ENCODE measurements around the gene CATSPERB.
A peak's percentile ranks its signal among the peaks of the same experiment; 100 is the strongest.
"Not testable (repeated sequence)": the region's sequence is repeated elsewhere in the genome, so short reads cannot be mapped to it uniquely, and the experiment has no call there.

The CATSPERB gene

DNA sequence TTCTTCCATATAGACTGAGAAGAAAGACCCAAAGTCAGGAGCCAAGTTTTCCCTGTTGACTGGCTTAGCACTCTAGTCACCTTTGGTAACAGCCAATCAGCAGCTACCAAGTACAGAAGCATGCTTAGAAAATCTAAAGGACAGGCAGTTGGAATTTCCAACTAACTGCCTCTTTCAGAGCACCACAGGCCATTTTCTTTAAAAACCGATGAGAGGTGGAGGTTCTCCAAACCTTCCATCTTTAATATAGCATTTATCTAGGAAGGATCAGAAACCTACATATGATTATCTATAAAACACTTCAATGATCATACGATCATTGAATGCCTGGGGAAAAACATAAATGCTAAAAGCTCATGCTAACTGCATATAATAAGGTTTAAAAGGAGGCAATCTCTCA lies at the start of gene CATSPERB:
Gene CATSPERB, minus strand, starts transcription at position 101 of the 400 bp plus-strand sequence. CDS start 2,607 bp downstream, outside the sequence.
- DNase-seq (ENCODE audit: low read depth), result no peak

- DNase-seq (ENCODE audit: low read depth), result no peak
Measured at GRCh38 chr14:91780452-91780851, 48.6 kb upstream of the CATSPERB start.

- DNase-seq (ENCODE audit: low read depth), result no peak
Measured at GRCh38 chr14:91778217-91778616, 46.3 kb upstream of the CATSPERB start.

DNA sequence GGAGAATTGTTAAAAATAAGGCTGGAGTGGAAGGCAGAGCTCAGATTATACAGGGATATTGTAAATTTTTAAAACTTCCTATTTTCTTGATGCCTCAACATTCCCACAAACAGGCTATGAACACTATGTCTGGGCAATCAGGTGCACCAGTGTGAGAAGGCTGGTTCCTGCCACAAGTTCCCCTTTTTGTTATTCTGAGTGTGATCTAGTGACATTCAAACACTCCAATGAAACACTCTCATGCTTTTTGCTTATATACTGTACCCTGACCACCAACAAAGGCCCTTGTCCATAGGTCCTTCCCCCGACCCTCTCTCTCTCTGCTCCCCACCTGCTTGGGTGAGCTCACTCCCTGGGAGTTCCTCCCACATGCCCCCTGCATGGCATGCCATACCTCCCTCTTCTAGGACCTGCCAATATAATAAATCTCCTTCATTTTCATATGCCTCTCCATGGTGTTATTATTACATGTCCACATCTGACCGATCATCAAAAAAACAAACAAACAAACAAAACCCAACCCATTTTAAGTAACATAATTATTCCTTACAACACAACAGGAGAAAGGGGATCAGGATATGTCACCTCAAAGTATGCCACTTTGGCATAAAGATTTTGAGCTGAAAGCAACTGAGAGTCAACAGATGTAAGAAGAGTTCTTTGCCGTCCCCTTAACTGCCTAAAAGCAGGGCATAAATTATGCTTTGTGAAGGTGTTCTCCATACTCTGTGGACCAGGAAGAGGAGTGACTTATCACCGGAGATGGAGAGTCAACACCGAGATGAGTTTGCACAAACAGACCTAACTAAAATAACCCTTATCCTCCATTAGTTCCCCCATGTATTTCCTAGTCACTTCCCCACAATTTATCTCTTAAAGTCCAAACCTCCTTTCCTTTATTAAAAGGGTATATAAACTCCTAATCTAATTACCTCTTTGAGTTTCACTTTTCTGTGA lies 42.5 kb upstream of the CATSPERB start:
- no peak for DNase-seq (ENCODE audit: low read depth)

- no peak for DNase-seq (ENCODE audit: low read depth)
Measured at GRCh38 chr14:91770185-91770584, 38.3 kb upstream of the CATSPERB start.

DNA sequence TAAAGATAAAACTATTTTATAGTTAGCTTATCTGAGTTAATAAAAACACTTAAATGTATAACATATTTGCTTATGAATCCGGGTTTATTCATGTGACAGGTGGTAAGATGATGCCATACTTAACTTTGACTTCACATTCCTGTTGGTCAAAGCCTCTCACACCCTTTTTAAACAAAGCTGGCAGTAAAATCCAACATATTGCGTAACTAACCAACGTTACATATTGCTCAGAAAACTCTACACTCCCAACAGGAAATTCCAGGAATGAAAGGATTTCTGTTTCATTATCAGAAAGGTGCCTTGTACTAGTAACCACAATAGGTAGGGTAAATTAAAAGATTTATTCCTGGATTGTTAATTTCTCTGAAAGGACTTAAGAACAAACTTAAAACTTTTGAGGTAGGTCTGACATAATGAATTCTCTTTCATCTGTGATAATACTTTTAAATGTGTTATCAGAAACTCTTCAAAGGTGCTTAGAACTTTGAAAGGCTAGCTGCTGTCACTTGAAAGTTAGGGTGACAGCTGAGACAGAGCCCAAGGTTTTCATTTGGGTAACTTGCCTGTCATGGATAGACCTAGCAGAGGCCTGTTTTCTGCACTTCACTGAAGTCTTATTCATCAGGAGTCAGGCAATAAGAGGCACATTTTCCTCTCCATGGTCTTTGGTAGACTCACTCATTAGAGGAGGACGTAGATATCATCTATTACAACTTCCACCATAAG lies 23.8 kb upstream of the CATSPERB start:
- peak; percentile 29 for DNase-seq (ENCODE audit: low read depth)

DNA sequence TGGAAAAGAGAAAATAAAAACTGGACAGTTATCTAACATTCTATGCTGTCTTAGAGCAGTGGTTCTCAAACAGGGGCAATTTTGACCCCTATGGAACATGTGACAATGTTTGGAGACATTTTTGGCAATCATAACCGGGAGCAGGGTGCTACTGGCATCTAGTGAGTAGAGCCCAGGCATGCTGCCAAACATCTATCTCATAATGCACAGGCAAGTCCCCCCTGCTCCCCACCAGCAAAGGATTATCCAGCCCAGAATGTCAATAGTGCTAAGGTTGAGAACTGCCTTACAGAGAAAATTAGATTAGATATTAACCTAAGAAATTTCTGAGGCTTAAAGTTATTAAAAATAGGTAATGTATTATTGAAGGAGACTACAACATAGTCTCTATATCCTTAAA lies 22.9 kb upstream of the CATSPERB start:
- DNase-seq (ENCODE audit: low read depth), result no peak

DNA sequence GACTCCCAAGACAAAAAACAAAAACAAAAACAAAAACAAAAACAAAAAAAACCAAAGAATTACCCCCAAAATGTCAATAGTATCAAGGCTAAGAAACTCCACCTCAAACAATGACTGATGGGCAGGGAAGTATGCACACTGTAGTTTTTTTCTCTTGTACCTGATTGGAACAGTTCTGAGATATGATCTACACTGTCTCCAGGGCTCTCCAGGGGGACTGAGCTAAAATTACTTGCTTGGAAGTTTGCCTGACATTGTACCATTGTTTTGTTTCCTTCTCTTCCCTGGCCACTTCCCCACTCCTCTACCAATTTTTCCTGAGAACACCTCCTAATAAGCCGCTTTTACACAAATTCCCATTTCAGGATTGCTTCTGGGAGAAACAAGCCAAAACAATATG lies 22.3 kb upstream of the CATSPERB start:
- DNase-seq (ENCODE audit: low read depth), result no peak

DNA sequence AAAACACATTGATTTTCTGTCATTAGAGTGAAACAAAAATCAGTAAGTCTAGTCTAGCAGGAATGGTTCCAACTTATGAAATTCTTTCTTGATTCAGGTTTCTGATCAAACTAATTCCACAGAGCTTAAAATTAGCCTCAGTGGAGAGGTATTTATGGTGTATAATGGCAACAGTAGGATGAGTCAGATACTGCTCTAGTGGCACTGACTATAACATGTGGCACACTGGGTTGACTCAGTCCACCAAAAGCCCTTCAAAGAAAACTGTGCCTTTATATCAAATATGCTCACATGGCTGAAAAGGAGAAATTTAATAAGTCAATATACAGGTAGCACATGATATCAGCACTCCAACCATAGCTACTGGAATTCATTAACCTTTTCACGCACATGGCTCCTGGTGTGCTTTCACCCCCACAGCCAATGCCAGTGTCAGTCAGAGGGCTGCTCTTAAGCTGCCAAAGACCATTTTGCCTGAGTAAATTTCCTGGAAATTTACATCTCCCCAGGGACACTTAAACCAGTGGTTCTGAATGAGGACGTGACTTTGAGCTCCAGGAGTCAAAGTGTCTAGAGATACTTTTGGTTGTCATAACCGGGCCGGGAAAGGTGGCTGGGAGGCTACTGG lies 21.7 kb upstream of the CATSPERB start:
- peak; percentile 13 for DNase-seq (ENCODE audit: low read depth)

DNA sequence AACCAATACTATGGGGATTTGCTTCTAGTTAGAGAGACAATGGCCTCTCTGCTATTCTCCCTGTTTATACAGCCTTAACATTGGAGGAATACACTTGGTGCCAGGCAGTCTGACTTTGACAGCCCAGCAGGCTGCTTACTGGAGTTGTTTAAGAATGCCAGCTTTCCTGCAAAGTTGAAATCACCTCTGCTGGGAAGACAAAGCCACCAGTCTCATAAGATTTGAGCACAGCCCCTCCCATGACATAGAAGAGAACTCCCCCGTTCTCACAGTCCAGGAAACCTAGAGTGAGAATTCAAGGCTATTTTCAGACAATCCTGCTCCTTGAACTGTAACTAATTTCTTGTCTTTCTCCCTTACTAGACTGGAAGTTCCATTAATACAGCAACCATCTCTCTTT lies 21.1 kb upstream of the CATSPERB start:
- no peak for DNase-seq (ENCODE audit: low read depth)

GRCh38 chr14:91751719-91752118 lies 19.8 kb upstream of the CATSPERB start:
- DNase-seq (ENCODE audit: low read depth), result no peak

- DNase-seq (ENCODE audit: low read depth), result no peak
Measured at GRCh38 chr14:91750634-91751198, 18.8 kb upstream of the CATSPERB start.

DNA sequence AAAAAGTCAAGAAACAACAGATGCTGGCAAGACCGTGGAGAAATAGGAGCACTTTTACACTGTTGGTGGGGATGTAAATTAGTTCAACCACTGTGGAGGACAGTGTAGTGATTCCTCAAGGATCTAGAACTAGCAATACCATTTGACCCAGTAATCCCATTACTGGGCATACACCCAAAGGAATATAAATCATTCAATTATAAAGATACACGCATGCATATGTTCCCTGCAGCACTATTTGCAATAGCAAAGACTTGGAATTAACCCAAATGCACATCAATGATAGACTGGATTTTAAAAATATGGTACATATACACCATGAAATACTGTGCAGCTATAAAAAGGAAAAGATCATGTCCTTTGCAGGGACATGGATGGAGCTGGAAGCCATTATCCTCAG lies 18.0 kb upstream of the CATSPERB start:
- no peak for DNase-seq (ENCODE audit: low read depth)

GRCh38 chr14:91748049-91748448 lies 16.2 kb upstream of the CATSPERB start:
- no peak for DNase-seq (ENCODE audit: low read depth)

- DNase-seq (ENCODE audit: low read depth), result no peak
Measured at GRCh38 chr14:91745344-91745743, 13.5 kb upstream of the CATSPERB start.

DNA sequence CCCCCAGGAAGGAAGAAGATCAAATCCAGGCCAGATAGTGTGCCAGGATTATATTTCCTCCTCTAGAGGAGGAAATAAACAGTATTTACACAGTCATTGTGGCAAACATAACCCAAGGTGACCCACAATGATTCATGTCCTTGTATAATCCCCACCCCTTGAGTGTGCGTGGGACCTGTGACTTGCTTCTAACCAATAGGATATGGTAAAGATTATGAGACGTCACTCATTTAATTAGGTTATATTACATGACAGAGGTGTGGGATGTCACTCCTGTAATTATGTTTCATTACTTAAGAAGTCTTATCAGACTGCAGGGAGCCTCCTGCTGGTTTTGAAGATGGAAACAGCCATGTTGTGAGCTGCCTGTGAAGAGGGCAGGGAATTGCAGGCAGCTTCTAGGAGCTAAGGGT lies 12.2 kb upstream of the CATSPERB start:
- no peak for DNase-seq (ENCODE audit: low read depth)

DNA sequence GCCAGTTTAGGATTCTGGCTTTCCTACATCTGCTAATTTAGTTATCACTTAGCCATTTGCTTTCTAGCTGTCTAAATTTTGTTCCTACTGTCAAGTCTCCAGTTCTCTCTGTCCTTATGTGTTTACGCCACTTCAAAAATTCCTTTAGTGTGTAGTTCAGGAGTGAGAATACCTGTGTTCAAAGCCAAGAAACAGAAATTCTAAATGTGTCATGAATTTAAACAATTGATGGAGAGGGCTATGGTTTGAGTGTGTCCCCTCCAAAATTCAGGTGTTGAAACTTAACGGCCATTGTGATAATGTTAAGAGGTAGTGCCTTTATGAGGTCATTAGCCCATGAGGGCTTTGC lies 11.4 kb upstream of the CATSPERB start:
- no peak for DNase-seq (ENCODE audit: low read depth)

DNA sequence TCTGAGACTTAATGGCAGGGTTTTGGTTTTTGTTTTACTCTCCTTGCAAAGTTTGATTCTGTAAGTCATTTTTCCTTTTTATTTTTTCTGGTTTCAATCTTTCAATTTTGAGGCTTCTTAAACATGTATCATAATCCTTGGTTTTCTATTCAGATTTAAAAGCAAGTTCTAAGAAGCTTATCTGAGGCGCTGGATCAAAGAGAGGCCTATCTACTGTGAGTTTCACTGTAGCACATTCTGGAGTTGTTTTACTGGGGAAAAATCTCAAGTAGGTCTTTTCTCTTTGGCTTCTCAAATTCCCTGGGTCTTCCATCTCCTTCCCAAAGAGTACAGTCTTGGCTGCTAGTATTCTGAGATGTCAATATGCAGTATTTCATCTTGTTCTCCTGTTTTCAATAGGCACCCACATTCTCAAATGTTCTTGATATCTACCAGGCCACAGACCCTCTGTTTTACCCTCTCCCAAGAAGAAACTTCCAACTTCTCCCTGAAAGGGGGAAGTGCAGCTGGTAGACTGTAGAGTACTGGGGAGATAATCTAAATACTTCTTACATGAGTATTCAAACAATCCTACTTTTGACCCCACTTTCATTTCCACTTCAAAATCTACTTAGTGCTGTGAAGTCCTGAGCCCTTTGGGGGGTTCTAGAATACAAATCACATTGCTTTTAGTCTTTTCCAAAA lies 10.9 kb upstream of the CATSPERB start:
- no peak for DNase-seq (ENCODE audit: low read depth)

DNA sequence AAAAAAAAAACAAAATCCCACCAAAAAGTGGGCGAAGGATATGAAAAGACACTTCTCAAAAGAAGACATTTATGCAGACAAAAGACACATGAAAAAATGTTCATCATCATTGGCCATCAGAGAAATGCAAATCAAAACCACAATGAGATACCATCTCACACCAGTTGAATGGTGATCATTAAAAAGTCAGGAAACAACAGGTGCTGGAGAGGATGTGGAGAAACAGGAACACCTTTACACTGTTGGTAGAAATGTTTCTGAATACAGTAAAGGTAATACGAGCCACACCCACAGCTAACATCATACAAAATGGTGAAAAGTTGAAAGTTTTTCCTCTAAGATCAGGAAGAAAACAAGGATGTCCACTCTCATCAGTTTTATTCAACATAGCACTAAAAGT lies 8.0 kb upstream of the CATSPERB start:
- DNase-seq (ENCODE audit: low read depth), result not testable (repeated sequence)

GRCh38 chr14:91737619-91738018 lies 5.7 kb upstream of the CATSPERB start:
- no peak for DNase-seq (ENCODE audit: low read depth)

DNA sequence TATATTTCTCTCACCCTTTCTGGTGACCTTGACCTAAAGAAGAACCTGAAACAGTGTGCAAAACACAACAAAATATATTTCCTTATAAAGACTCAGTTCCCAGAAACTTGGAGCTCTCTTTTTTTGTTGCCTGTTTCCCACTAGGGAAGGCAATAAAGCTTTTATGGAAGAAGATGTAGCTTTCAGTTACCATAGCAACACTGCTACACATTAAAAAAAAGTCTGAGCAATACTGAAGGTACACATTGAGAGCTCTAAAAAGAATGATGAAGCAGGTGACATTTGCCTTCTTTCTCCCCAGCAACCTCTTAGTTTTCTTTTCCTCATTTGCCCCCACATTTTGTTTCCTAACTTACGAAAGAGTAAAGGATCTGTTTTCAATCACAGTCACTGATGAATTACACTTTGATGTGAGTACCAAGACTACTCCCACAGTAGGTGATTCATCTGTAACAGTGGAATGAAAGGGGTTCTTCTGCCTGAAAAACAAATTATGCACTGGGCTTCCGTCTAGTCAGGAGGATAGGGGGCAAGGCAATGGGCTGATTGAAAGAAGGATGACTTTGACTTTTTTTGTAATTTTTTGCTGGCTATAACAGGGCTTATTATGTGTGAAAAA lies 1.1 kb upstream of the CATSPERB start:
- DNase-seq (ENCODE audit: low read depth), result no peak
